HAP-1 (cell line): ENCODE measurements around the gene DLG2.

Source experiments
- DNase-seq, 2 experiments: peaks; one replicate each; pipeline ENCODE4 v3.0.0-alpha.2; 2016 to 2020; ENCODE audit warnings: low spot score in 2 of 2
- H3K27me3 ChIP-seq: fragments of 250-450 bp; sonication (Bioruptor Pico); 2 replicates; pipeline ENCODE4 v1.5.1; 2020; ENCODE audit warnings: low read depth, mild to moderate bottlenecking, moderate library complexity
- H3K36me3 ChIP-seq: fragments of 250-450 bp; sonication (Bioruptor Pico); replicated peaks from 2 replicates; pipeline ENCODE4 v1.5.1; 2020; ENCODE audit warnings: mild to moderate bottlenecking
- H3K4me1 ChIP-seq: fragments of 250-450 bp; sonication (Bioruptor Pico); 2 replicates; pipeline ENCODE4 v1.5.1; 2020; ENCODE audit warnings: mild to moderate bottlenecking
- H3K4me3 ChIP-seq: fragments of 250-450 bp; sonication (Bioruptor Pico); 2 replicates; pipeline ENCODE4 v1.5.1; 2020; ENCODE audit warnings: mild to moderate bottlenecking, moderate library complexity
- H3K9me3 ChIP-seq: fragments of 250-450 bp; sonication (Bioruptor Pico); 2 replicates; pipeline ENCODE4 v1.5.1; 2020; ENCODE audit warnings: mild to moderate bottlenecking, moderate library complexity
- in situ Hi-C: fragments of 300-500 bp; cut with MboI; formaldehyde crosslinking; loops from 3 replicates; pipeline ENCODE4 v1.14.3; 2020; ENCODE audit warnings: low sequenced_read_pairs, inconsistent platforms, mixed read lengths

Gene DLG2

GRCh38 chr11:83549984-83550667, 2077.0 kb downstream of the DLG2 start:
- in situ Hi-C loops = no loop called here
- 0 out of 2 replicates have a peak, but pooled peaks cover 4% of the 10 kb centered on the region for H3K27me3 ChIP-seq
- H3K4me3 ChIP-seq = no peak overlapping the region
- no peak for DNase-seq
- H3K9me3 ChIP-seq = no peaks in the 10 kb centered on the region
- H3K36me3 ChIP-seq = no peaks in the 10 kb centered on the region
- no peaks in the 10 kb centered on the region for H3K4me1 ChIP-seq

DNA sequence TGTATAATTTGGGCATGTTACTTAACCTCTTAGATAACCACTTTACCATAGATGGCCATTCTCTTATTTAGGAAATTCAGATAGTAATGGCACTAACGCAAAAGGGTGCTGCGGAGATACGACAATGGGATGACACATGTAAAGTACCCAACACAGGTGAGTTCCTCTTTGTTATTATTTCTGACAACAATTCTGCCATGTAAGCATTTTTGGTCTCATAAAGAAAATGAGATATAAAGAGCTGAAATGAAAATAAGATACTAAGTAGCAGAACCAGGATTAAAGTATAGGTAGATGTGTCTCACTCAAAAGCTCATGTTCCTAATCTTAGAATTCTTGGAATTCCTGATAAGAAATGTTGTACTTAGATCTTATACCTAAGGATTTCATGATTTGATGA, 2080.8 kb downstream of the DLG2 start:
- in situ Hi-C loops = no loop called here
- Histone ChIP-seq H3K36me3 (no peaks in the 10 kb centered on the region), H3K4me1 (no peaks in the 10 kb centered on the region), H3K27me3 (peaks cover 16% of the 10 kb centered on the region; the same call in 1 of the 2 replicates), H3K9me3 (no peaks in the 10 kb centered on the region), H3K4me3 (no peak overlapping the region)
- DNase-seq = no peak

- H3K36me3 ChIP-seq = no peaks in the 10 kb centered on the region
- H3K4me1 ChIP-seq = no peaks in the 10 kb centered on the region
- in situ Hi-C loops = no loop called here
- no peak overlapping the region for H3K4me3 ChIP-seq
- H3K9me3 ChIP-seq = no peaks in the 10 kb centered on the region
- no peak for DNase-seq
- H3K27me3 ChIP-seq = peaks cover 18% of the 10 kb centered on the region; the same call in 1 of the 2 replicates
These were observed 2081.5 kb downstream of the DLG2 start for GRCh38 chr11:83545494-83546260.

GRCh38 chr11:83544846-83545245, 2082.3 kb downstream of the DLG2 start:
- Histone ChIP-seq H3K36me3 (no peaks in the 10 kb centered on the region), H3K4me3 (no peak overlapping the region), H3K9me3 (no peaks in the 10 kb centered on the region), H3K4me1 (no peaks in the 10 kb centered on the region), H3K27me3 (peaks cover 23% of the 10 kb centered on the region; the same call in 1 of the 2 replicates)
- in situ Hi-C loops = no loop called here
- DNase-seq = no peak

DNA sequence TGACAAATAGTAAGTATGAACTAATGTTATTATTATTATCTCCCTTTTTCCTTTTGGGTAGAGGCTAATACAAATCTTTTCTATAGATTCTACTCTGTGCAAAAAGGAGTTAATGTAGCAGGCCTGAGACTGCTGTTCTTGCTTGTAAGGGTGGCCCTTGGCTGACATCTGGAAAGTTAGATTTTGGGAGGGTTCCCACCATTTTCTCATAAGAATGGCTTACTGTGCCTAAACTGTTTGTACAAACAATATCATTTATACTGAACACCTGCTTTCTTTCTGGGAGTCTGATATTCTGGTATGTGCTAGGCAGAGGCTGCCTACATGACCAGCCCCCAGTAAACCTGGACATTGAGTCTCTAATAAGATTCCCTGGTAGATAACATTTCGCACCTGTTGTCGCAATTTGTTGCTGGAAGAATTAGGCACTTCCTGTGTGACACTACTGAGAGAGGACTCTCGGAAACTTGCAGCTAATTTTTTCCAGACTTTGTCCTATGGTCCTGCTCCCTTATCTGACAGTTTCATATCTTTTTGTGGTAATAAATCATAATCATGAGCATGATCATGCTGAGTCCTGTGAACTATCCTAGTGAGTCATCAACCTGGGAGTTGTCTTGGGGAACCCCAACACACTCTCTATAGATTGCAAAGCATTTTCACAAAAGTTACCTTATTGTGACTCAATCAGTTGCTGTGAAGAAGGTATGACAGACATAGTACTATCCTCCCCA, 2083.3 kb downstream of the DLG2 start:
- Histone ChIP-seq H3K4me3 (no peak overlapping the region), H3K9me3 (no peaks in the 10 kb centered on the region), H3K4me1 (no peaks in the 10 kb centered on the region), H3K36me3 (no peaks in the 10 kb centered on the region), H3K27me3 (peaks cover 22% of the 10 kb centered on the region; the same call in 1 of the 2 replicates)
- DNase-seq = no peak
- in situ Hi-C loops = no loop called here

GRCh38 chr11:83542861-83543260, 2084.3 kb downstream of the DLG2 start:
- in situ Hi-C loops = no loop called here
- no peak for DNase-seq

GRCh38 chr11:83540728-83541127, 2086.4 kb downstream of the DLG2 start:
- H3K27me3 ChIP-seq = peaks cover 22% of the 10 kb centered on the region; the same call in 1 of the 2 replicates
- no peak for DNase-seq
- in situ Hi-C loops = no loop called here
- no peak overlapping the region for H3K4me3 ChIP-seq
- no peaks in the 10 kb centered on the region for H3K4me1 ChIP-seq
- no peaks in the 10 kb centered on the region for H3K36me3 ChIP-seq
- H3K9me3 ChIP-seq = no peaks in the 10 kb centered on the region

More at GRCh38 chr11:83542861-83543260, 2084.3 kb downstream of the DLG2 start:
- Histone ChIP-seq H3K27me3 (peaks cover 22% of the 10 kb centered on the region; the same call in 1 of the 2 replicates), H3K4me1 (no peaks in the 10 kb centered on the region), H3K4me3 (no peak overlapping the region), H3K9me3 (no peaks in the 10 kb centered on the region), H3K36me3 (no peaks in the 10 kb centered on the region)

GRCh38 chr11:83540112-83540675, 2086.9 kb downstream of the DLG2 start:
- H3K27me3 ChIP-seq = peaks cover 22% of the 10 kb centered on the region
- no peak for DNase-seq
- no peaks in the 10 kb centered on the region for H3K36me3 ChIP-seq
- no peaks in the 10 kb centered on the region for H3K9me3 ChIP-seq
- H3K4me3 ChIP-seq = no peak overlapping the region
- H3K4me1 ChIP-seq = no peaks in the 10 kb centered on the region
- in situ Hi-C loops = no loop called here

DNA sequence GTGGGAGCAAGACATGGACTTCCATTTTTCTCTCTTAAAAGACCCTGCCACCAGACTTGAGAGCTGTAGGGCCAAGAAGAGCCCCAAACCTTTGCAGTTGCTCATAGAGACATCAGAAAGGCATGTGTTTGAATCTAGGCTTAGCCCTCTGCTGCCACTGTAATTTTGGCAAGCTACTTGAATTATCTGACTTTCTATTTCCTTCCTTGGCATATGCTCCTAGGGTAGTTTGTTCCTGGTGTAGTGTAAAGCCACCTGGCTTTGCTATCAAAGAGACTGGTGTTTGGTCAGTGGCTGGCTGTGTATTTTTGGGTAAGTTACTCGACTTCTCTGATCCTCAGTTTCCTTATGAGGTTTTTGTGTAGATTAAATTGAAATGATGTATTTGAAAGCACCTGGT, 2088.9 kb downstream of the DLG2 start:
- Histone ChIP-seq H3K9me3 (no peaks in the 10 kb centered on the region), H3K27me3 (peaks cover 19% of the 10 kb centered on the region), H3K36me3 (no peaks in the 10 kb centered on the region), H3K4me1 (no peaks in the 10 kb centered on the region), H3K4me3 (no peak overlapping the region)
- in situ Hi-C loops = no loop called here
- DNase-seq = no peak

DNA sequence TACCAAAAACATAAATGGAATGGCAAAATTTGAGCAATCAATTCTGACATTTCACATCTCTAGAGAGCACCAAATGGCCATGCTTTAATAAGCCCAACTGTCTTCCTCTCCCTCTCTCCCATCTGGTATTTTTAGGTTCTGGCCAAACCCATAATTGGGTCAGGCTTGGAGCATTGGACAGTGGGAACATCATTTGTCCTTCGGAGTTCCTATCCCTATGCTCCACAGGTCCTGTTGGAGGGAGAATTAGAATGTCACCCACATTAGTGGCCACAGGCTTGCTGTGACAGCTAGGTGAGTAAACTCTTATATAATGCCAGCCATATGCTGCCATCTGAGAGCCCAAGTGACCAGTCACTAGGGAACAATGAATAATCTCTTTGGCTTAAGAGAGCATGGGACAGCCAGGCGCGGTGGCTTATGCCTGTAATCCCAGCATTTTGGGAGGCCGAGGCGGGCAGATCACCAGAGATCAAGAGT, 2090.0 kb downstream of the DLG2 start:
- Histone ChIP-seq H3K27me3 (peaks cover 15% of the 10 kb centered on the region), H3K36me3 (no peaks in the 10 kb centered on the region), H3K4me1 (no peaks in the 10 kb centered on the region), H3K9me3 (no peaks in the 10 kb centered on the region), H3K4me3 (no peak overlapping the region)
- in situ Hi-C loops = no loop called here
- no peak for DNase-seq

DNA sequence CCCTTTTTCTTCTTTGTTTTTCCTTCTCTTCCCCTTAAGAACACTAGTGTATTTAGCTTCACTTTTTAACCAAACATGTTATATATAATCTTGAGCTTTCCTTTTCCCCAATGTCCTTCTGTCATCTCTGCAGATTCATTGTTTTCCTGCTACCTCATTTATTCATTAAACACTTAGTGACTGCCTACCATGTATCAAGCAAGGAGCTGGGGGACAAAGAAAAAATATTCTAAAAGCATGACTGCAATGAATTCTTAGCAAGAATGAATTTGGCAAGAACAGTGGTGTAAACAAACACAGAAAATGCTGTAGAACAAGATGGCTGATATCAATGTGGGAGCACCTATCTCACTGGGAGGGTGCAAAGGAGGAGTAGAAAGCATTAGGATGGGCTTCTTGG, 2094.0 kb downstream of the DLG2 start:
- no peak overlapping the region for H3K4me3 ChIP-seq
- in situ Hi-C loops = no loop called here
- no peaks in the 10 kb centered on the region for H3K36me3 ChIP-seq
- DNase-seq = no peak
- no peaks in the 10 kb centered on the region for H3K9me3 ChIP-seq
- H3K4me1 ChIP-seq = no peaks in the 10 kb centered on the region
- H3K27me3 ChIP-seq = peaks cover 2% of the 10 kb centered on the region

DNA sequence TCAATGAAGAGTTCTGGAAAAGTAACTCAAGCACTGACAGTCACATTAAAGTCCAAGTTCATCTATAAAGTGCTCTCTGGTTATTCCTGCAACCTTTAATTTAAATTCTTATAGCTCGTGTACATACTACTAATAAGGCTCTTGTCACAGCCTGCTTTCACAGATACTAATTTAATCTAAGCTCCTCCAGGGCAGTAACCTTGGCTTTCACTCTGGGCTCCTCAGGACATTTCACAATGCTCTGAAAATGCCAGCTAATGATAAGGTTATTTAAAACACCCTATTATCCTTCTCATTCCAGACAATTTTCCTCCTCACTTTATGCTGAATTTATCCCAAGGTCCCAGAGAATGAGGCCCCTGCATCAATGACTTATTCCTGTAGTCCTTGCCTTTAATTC, 2098.3 kb downstream of the DLG2 start:
- in situ Hi-C loops = no loop called here
- Histone ChIP-seq H3K4me3 (no peak overlapping the region), H3K27me3 (peaks cover 2% of the 10 kb centered on the region; the same call in 1 of the 2 replicates), H3K36me3 (no peaks in the 10 kb centered on the region), H3K4me1 (no peaks in the 10 kb centered on the region), H3K9me3 (no peaks in the 10 kb centered on the region)
- no peak for DNase-seq

DNA sequence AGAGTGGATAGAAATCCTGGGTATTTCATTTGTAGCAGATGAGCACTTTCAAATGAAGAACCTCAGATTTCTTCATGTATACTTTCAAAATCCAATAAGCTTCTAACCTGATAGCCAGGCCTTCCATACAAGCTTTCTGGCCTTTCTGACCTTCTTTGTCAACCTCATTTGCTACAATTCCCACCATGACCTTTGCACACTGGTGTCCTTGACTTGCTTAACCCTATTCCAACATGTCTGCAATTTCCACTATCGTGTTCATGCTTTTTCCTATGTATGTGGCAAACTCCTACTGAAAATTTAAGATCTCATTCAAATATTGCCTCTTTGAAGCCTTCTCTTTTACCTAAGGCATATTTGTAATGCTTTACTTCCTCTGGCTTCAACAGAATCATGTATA, 2098.9 kb downstream of the DLG2 start:
- in situ Hi-C loops = no loop called here
- H3K4me3 ChIP-seq = no peak overlapping the region
- no peak for DNase-seq
- H3K27me3 ChIP-seq = peaks cover 2% of the 10 kb centered on the region; the same call in 1 of the 2 replicates
- no peaks in the 10 kb centered on the region for H3K9me3 ChIP-seq
- no peaks in the 10 kb centered on the region for H3K36me3 ChIP-seq
- no peaks in the 10 kb centered on the region for H3K4me1 ChIP-seq
